CD4-positive, alpha-beta memory T cell (primary cell): Measurements from ENCODE around the gene GRM6. TPM values are rescaled to one million over a fixed set of nuclear protein-coding genes. Genes with fewer than 3 reads are reported as not detected.

Experiments used
- CTCF ChIA-PET: fragments of 350-600 bp; sonication (Branson Sonifier 250); formaldehyde crosslinking; loops from one replicate; lab custom pipeline; 2021; ENCODE audit warnings: inconsistent platforms; ENCODE audit not compliant: partially characterized antibody; lab: Charles Lee
- POLR2A ChIA-PET: fragments of 350-600 bp; sonication (Branson Sonifier 250); formaldehyde crosslinking; loops from one replicate; lab custom pipeline; 2021; ENCODE audit not compliant: partially characterized antibody; lab: Charles Lee
- DNase-seq, 5 donors: peaks; one replicate each; pipeline versions ENCODE4 v3.0.0 to v3.0.0-alpha.2; 2020 to 2022; ENCODE audit warnings: mixed read lengths in 1 of 5
- H3K27ac ChIP-seq: one replicate; pipeline ENCODE4 v1.7.0; 2013; ENCODE audit warnings: low read depth, low read length
- H3K27me3 ChIP-seq: 2 replicates; pipeline ENCODE4 v1.7.0; 2013; ENCODE audit warnings: mild to moderate bottlenecking, low read length, moderate library complexity; ENCODE audit not compliant: insufficient read depth
- H3K36me3 ChIP-seq: 2 replicates; pipeline ENCODE4 v1.7.0; 2013; ENCODE audit warnings: mild to moderate bottlenecking, low read length, moderate library complexity; ENCODE audit not compliant: insufficient read depth
- H3K4me1 ChIP-seq: 2 replicates; pipeline ENCODE4 v1.7.0; 2013; ENCODE audit warnings: mild to moderate bottlenecking, low read length, moderate library complexity; ENCODE audit not compliant: insufficient read depth
- H3K4me3 ChIP-seq, 2 donors: one replicate each; pipeline ENCODE4 v1.7.0; 2013; ENCODE audit warnings: low read length in 2 of 2, mild to moderate bottlenecking in 1 of 2
- H3K9me3 ChIP-seq, 2 donors: one replicate each; pipeline ENCODE4 v1.7.0; 2013; ENCODE audit warnings: low read length in 2 of 2, control low read depth in 1 of 2; ENCODE audit not compliant: control insufficient read depth in 1 of 2
- H3K27ac Mint-ChIP-seq, 7 donors: one replicate each; pipeline ENCODE4 v1.8.0; 2020 to 2021; ENCODE audit warnings: mixed read lengths in 7 of 7, mild to moderate bottlenecking in 6 of 7, inconsistent platforms in 3 of 7, moderate library complexity in 3 of 7
- H3K27me3 Mint-ChIP-seq, 2 donors: one replicate each; pipeline ENCODE4 v1.8.0; 2020 to 2021; ENCODE audit warnings: mixed read lengths in 2 of 2
- H3K36me3 Mint-ChIP-seq, 2 donors: one replicate each; pipeline ENCODE4 v1.8.0; 2020 to 2021; ENCODE audit warnings: mixed read lengths in 2 of 2, inconsistent platforms in 1 of 2, mild to moderate bottlenecking in 1 of 2
- H3K4me1 Mint-ChIP-seq, 4 donors: one replicate each; pipeline ENCODE4 v1.8.0; 2020 to 2021; ENCODE audit warnings: mixed read lengths in 4 of 4, mild to moderate bottlenecking in 1 of 4
- H3K4me3 Mint-ChIP-seq, 8 donors: one replicate each; pipeline ENCODE4 v1.8.0; 2020 to 2021; ENCODE audit warnings: mixed read lengths in 8 of 8, mild to moderate bottlenecking in 7 of 8, moderate library complexity in 6 of 8, inconsistent platforms in 3 of 8
- H3K9me3 Mint-ChIP-seq, 8 donors: one replicate each; pipeline ENCODE4 v1.8.0; 2020 to 2021; ENCODE audit warnings: mixed read lengths in 8 of 8, mild to moderate bottlenecking in 5 of 8, inconsistent platforms in 3 of 8, moderate library complexity in 1 of 8
- intact Hi-C: fragments of 100-400 bp; cut with micrococcal nuclease; formaldehyde crosslinking; loops from one replicate; pipeline ENCODE4 v1.15.1; 2023
- polyA plus RNA-seq, 2 donors: library from polyadenylated mRNA; unstranded; fragments of 300-500 nt; fragmentation: Illumina TruSeq; gene quantifications; one replicate each; pipeline ENCODE4 v1.2.3, GENCODE V29; 2021
- total RNA-seq, 2 experiments: library from RNA; stranded (reverse); gene quantifications; one replicate each; pipeline ENCODE4 v1.2.3, GENCODE V29; 2021

Gene GRM6
- total and polyA plus RNA-seq, 4 experiments from 2014 or later: not detected

DNA sequence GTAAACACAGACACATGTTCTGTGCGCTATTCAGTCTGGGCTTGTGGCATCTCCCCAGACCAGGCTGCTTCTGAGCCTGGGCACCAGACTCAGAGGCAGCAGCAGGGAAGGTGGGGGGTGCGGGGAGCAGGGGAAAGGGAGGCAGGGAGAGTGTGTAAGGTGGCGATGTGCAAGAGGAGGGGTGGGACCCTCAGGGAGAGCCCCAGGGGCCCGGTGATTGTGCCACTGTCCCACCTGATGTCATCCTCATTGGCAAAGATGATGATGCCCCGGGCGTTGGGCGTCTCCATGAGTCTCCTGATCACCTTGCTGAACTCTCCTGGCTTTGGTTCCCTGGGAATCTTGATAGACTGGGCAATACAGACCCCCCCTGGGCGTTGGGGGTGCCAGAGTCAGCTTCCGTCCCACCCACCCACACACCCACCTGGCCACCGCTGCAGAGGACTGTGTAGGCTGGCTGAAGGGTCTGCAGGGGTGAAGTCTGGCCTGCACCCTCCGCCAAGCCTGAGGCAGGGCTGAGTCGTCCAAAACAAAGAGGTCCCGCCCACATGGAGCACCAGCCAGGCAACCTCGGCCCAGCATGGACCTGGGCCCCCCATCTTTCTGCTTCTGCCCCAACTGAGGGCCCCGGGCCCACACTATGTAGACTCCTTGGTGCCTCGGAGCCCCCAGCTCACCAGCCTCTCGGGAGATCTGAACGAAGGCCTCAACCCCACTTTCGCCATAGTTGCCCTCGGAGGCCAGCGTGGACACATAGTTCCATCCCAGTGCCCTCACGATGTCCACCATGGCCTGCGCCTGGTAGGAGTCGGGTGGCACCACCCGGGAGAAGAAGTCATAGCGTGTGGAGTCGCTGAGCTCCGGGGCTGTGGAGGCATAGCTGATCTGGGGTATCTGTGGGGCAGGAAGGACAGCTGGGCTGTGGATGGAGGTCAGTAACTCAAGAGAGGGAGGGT is 3.7 kb downstream of the GRM6 start:
- DNase-seq: no peak

DNA sequence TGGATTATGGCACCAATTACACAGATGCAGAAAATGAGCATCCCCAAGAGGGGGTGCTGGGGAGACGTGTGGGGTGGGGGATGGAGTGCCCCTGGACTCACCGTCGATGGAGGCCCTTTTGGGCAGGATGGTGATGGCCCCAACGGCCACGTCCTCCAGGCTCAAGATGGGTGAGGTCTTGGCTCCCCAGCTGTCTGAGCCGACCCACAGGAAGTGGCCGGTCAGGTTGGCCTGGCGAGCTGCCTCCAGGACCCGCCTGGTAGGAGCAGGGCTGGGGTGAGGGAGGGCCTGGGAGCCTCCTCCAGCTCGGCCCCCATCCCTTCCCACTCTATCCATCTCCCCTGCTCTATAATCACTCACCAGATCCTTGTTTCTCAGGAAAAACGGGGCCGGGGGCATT is 4.6 kb downstream of the GRM6 start:
- no peak for DNase-seq
- ChIA-PET CTCF (no interaction called here), POLR2A (no interaction called here)
- Histone ChIP-seq H3K4me3 (no peak overlapping the region), H3K4me1 (no peaks in the 10 kb centered on the region), H3K9me3 (no peaks in the 10 kb centered on the region), H3K36me3 (no peaks in the 10 kb centered on the region), H3K27ac (no peak overlapping the region), H3K27me3 (no peaks in the 10 kb centered on the region)
- peaks cover 0 to 4% (median 2%) of the 10 kb centered on the region in 4 donors for H3K4me1 Mint-ChIP-seq
- no peak overlapping the region for H3K27ac Mint-ChIP-seq
- no peak overlapping the region for H3K4me3 Mint-ChIP-seq
- no peaks in the 10 kb centered on the region for H3K36me3 Mint-ChIP-seq
- peaks cover 0 to 19% (median 7%) of the 10 kb centered on the region in 8 donors for H3K9me3 Mint-ChIP-seq
- intact Hi-C loops: no loop called here
- H3K27me3 Mint-ChIP-seq: peaks cover 6 to 14% of the 10 kb centered on the region in 2 donors

More for the DNA sequence above, 3.7 kb downstream of the GRM6 start:
- Mint-ChIP-seq H3K4me3 (no peak overlapping the region), H3K36me3 (no peaks in the 10 kb centered on the region), H3K27ac (no peak overlapping the region), H3K9me3 (peaks cover 0 to 19% (median 8%) of the 10 kb centered on the region in 8 donors), H3K4me1 (peaks cover 0 to 5% (median 3%) of the 10 kb centered on the region in 4 donors), H3K27me3 (peaks cover 10 to 19% of the 10 kb centered on the region in 2 donors)
- H3K4me3 ChIP-seq: no peak overlapping the region
- no peaks in the 10 kb centered on the region for H3K4me1 ChIP-seq
- no peaks in the 10 kb centered on the region for H3K9me3 ChIP-seq
- no peak overlapping the region for H3K27ac ChIP-seq
- H3K36me3 ChIP-seq: no peaks in the 10 kb centered on the region
- no peaks in the 10 kb centered on the region for H3K27me3 ChIP-seq
- intact Hi-C loops: no loop called here
- ChIA-PET POLR2A (no interaction called here), CTCF (no interaction called here)

DNA sequence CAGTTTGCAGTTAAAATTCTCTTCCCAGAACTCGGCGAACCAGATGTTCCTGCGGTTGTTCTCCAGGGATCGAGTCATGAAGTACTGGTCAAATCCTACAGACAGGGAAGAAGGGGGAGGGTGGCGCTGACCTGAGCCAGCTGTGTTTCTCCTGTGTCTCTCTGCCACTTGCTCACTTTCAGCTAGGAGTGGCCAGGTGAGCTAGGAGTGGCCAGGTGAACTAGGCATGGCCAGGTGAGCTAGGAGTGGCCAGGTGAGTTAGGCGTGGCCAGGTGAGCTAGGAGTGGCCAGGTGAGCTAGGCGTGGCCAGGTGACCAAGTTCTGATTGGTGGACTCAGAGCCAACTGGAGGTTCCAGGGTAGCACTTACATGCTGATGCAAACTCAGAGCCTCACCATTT is 5.8 kb downstream of the GRM6 start:
- POLR2A ChIA-PET: no interaction called here

DNA sequence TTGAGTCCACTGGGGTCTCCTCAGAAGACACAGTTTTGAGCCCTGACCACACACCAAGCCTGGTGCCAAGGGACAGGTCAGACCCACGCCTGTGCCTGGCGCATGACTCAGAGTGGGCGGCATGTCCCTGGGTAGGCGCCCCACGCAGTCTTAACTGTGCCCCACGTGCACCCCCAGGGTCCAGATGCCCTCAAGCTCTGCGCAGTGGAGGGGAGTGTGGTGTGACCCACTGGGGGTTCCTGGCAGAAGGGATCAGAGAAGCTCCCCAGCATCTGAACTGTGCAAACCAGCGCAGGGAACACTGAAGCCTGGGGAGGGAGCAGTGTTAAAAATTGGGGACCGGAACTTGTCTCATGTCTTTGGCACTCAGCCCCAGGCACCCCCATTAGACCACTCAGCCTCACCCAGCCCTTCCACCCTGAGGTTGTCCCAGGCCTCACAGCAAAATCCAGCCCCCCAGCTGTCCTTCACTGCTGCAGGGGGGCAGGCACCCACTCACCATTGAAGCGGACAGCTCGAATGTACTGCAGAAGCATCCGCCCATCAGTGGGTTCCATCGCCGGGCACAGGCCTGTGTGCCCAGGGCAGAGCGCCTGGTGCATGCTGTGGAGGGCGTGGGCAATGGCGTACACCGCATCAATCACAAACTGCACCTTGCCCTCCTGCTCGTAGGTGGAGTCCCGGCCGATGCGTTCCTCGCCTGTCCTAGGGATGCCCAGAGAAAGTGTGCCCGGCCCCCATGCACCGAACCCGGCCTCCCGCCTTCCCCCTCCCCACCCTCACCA is 6.5 kb downstream of the GRM6 start:
- Histone ChIP-seq H3K27me3 (no peaks in the 10 kb centered on the region), H3K4me3 (no peak overlapping the region), H3K27ac (no peak overlapping the region), H3K4me1 (no peaks in the 10 kb centered on the region), H3K9me3 (no peaks in the 10 kb centered on the region), H3K36me3 (no peaks in the 10 kb centered on the region)
- POLR2A ChIA-PET: no interaction called here
- DNase-seq: no peak
- Mint-ChIP-seq H3K27ac (no peak overlapping the region), H3K36me3 (no peaks in the 10 kb centered on the region), H3K4me3 (no peak overlapping the region), H3K27me3 (peaks cover 0 to 12% of the 10 kb centered on the region in 2 donors), H3K9me3 (peaks cover 0 to 19% (median 11%) of the 10 kb centered on the region in 8 donors), H3K4me1 (no peaks in the 10 kb centered on the region)
- intact Hi-C loops: no loop called here
- CTCF ChIA-PET: no interaction called here

More for the DNA sequence above, 5.8 kb downstream of the GRM6 start:
- H3K36me3 Mint-ChIP-seq: no peaks in the 10 kb centered on the region
- no peak overlapping the region for H3K27ac Mint-ChIP-seq
- no peaks in the 10 kb centered on the region for H3K36me3 ChIP-seq
- no peak overlapping the region for H3K4me3 Mint-ChIP-seq
- H3K4me1 Mint-ChIP-seq: no peaks in the 10 kb centered on the region
- CTCF ChIA-PET: no interaction called here
- H3K4me1 ChIP-seq: no peaks in the 10 kb centered on the region
- H3K9me3 ChIP-seq: no peaks in the 10 kb centered on the region
- peaks cover 0 to 19% (median 11%) of the 10 kb centered on the region in 8 donors for H3K9me3 Mint-ChIP-seq
- intact Hi-C loops: no loop called here
- no peaks in the 10 kb centered on the region for H3K27me3 ChIP-seq
- H3K4me3 ChIP-seq: no peak overlapping the region
- H3K27ac ChIP-seq: no peak overlapping the region
- no peak for DNase-seq
- peaks cover 1 to 12% of the 10 kb centered on the region in 2 donors for H3K27me3 Mint-ChIP-seq

DNA sequence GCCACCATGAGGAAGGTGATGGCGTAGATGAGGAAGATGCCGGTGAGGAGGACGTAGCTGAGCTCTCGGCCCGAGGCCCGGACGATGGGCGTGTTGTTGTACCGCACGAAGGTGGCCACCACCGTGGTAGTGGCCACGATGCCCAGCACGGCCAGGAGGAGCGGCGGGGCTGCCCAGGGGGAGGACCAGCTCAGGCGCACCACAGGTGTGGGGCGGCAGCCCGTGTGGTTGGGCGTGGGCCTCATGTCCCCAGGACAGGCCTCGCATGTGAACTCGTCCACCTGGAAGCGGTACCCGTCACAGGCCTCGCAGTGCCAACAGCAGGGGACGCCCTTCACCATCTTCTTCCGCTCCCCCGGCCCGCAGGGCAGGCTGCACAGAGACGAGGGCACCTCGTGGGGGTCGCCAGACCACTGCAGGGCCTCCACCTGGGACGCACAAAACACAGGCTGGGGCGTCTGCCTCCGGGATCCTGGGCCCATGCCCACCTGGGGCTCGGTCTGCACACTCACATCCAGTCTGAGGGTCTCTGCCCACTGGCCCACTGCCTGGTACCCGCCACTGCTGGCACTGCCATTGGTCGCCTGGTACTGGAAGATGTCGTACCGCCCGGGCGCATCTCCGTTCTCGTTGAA is 8.7 kb downstream of the GRM6 start:
- no peaks in the 10 kb centered on the region for H3K9me3 ChIP-seq
- CTCF ChIA-PET: no interaction called here
- H3K36me3 ChIP-seq: no peaks in the 10 kb centered on the region
- Mint-ChIP-seq H3K4me1 (peaks cover 0 to 1% (median 0%) of the 10 kb centered on the region in 4 donors), H3K27me3 (peaks cover 0 to 3% of the 10 kb centered on the region in 2 donors), H3K36me3 (no peaks in the 10 kb centered on the region), H3K9me3 (peaks cover 0 to 31% (median 21%) of the 10 kb centered on the region in 8 donors), H3K27ac (no peak overlapping the region), H3K4me3 (no peak overlapping the region)
- intact Hi-C loops: no loop called here
- H3K27ac ChIP-seq: no peak overlapping the region
- H3K4me1 ChIP-seq: no peaks in the 10 kb centered on the region
- no peak for DNase-seq
- H3K27me3 ChIP-seq: no peaks in the 10 kb centered on the region
- H3K4me3 ChIP-seq: no peak overlapping the region
- POLR2A ChIA-PET: no interaction called here

DNA sequence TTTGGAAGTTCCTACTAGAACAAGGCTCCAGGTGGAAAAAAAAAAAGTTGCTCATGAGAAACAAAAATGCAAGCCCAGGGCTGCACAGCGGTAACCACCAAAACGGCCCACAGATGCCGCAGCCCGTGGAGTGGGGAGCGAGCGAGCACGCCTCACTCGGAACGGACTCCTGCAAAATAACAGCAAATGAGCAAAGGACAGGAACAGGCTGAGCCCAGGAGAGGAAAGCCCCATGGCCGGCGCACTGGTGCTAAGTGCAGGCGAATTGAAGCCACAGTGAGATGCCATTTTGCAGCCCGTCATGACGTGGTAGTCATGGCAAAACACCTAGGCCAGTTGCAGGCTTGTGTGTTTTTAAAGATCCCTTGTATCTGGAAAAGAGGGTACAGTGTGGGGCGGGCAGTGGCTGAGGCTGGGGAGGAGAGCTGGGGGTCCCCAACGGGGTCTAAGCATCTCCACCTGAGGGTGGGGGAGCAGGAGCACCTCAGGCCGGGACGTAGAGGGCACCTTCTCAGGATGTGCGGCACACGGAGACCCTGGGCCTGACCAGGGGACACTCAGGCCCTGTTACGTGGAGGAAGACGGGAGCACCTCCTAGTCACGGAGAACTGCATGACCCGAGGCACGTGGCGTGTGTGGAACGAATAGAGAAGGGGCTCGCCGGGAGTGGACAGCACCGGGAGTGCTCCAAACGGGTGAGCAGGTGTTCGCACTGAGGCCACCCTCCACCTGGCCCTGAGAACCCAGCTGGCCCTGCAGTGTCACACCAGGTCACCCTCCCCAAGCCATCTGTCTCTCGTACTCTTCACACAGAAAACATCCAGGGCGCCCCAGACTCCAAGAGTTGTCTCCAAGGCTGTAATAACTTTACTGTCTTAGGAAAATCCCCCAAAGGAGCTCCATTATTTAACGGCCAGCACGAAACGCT is 10.7 kb downstream of the GRM6 start:
- Histone ChIP-seq H3K27ac (no peak overlapping the region), H3K4me3 (no peak overlapping the region), H3K27me3 (no peaks in the 10 kb centered on the region), H3K36me3 (no peaks in the 10 kb centered on the region), H3K4me1 (no peaks in the 10 kb centered on the region), H3K9me3 (no peaks in the 10 kb centered on the region)
- ChIA-PET CTCF (no interaction called here), POLR2A (no interaction called here)
- intact Hi-C loops: no loop called here
- Mint-ChIP-seq H3K4me3 (no peak overlapping the region), H3K27me3 (no peaks in the 10 kb centered on the region), H3K27ac (no peak overlapping the region), H3K9me3 (peaks cover 3 to 46% (median 30%) of the 10 kb centered on the region in 8 donors), H3K4me1 (peaks cover 0 to 1% (median 0%) of the 10 kb centered on the region in 4 donors), H3K36me3 (peaks cover 0 to 4% of the 10 kb centered on the region in 2 donors)
- no peak for DNase-seq
